Subcutaneous adipose tissue (tissue), 4 donors: Measurements from ENCODE around the gene CNOT2. TPM values are rescaled to one million over a fixed set of nuclear protein-coding genes. Genes with fewer than 3 reads are reported as not detected.

Source experiments
- CTCF ChIP-seq: fragments of 450-650 bp; IDR thresholded peaks from one replicate; pipeline ENCODE4 v1.5.1; 2016; ENCODE audit warnings: low read depth, mild to moderate bottlenecking, control low read depth, antibody characterized with exemption, moderate library complexity
- total RNA-seq, 4 donors: library from RNA; depleted of rRNA; stranded (reverse); fragments of >200 nt; gene quantifications; one replicate each; pipeline ENCODE4 v1.1.0, GENCODE V29; 2016

The CNOT2 gene
- total RNA-seq, 4 donors from 2014 or later: 115 to 211 (median 141) TPM

DNA sequence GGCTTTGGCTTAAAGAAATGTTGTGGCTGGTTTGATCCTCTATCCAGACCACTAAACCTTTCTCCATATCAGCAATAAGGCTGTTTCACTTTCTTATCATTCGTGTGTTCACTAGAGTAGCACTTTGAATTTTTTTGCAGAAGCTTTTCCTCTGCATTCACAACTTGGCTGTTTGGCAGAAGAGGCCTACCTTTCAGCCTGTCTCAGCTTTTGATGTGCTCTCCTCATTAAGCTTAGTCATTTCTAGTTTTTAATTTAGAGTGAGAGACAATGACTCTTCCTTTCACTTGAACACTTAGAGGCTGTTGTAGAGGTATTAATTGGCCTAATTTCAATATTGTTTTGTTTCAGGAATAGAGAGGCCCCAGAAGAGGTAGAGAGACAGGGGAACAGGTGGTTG lies 136.6 kb downstream of the CNOT2 start:
- TF ChIP-seq CTCF: no peak

- TF ChIP-seq CTCF: no peak
Observed at GRCh38 chr12:70383484-70383883, 140.3 kb downstream of the CNOT2 start.

GRCh38 chr12:70383886-70384285 lies 140.7 kb downstream of the CNOT2 start:
- TF ChIP-seq CTCF: no peak

GRCh38 chr12:70386771-70387170 lies 143.5 kb downstream of the CNOT2 start:
- TF ChIP-seq CTCF: no peak

GRCh38 chr12:70389678-70390077 lies 146.4 kb downstream of the CNOT2 start:
- TF ChIP-seq CTCF: no peak

DNA sequence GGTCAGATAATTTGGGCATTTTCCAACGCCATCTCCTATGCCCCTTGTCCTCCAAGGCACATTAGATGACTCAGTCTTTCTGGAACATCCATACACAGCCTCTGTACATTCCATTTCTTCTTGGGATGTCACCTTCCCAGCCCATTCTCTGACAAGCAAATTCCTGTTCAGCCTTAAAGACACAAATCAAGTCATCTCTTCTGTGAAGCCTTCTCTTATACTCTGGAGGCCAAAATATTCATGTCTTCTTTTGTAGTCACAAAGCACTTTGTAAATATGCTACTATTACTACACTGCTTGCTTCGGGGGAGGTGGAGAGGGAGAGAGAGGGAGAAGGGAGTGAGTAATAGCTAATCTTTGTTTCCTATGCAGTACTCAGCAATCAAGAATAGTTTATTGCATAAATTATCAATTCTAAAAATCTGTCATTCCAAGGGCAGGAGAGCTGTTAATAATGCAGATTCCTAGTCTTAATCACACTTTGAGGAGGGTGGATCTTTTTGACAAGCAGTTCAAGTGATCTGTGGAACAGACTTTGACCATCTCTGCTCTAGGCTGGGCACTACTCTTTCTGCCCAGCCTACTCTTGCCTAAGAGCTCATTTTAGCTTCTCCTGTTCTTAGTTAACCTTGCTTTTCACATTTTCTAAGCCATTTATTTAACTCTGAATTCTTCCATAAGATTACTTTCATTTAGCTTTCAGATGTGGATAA lies 150.7 kb downstream of the CNOT2 start:
- TF ChIP-seq CTCF: no peak

DNA sequence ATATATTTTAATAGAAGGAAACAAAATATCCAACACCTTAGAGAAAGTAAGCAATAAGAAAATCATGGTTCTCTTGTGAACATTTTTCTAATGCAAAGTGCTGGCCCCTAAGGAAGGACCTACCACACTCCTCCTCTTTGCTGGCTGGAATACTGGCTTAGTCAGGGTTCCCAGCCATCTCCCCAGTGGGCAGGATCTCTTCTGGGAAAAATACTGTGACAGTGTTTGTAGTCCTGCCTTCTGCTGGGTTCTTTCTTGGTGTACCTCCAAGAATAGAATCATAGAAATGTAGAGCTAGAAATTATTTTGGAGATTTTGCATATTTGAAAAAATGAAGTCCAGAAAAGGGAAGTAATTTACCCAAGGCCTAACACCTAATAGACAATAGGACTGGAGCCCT lies 154.8 kb downstream of the CNOT2 start:
- TF ChIP-seq CTCF: no peak
